ENCODE measurements around the gene RGS6.

DNA sequence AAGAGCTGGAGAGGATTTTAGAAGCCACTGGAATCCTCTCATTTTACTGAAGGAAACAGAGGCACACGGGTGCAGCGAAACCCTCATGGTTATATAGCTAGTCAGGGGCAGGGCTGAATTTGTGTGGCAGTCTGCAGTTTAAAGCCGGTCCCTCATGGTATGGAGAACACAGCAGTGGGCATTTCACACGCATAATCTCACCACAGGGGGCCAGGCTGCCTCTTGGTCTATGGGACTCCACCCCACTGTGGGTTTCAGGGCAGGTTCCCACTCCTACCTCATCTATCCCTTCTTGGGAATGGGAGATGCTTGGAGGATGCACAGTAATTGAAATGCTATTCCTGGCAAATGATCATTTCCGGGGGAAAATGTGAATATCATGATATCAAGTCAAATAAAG, 400.6 kb downstream of the RGS6 start:
- TF ChIP-seq CTCF (IDR thresholded peaks at IDR 0.05; ENCODE audit: low read depth, low read length, poor library complexity, severe bottlenecking) = no peak
- no peak for TF ChIP-seq EZH2phosphoT487 (IDR thresholded peaks at IDR 0.05; ENCODE audit: borderline replicate concordance, low read length)

All from DOHH2 (cell line).